ENCODE data around the gene MBL2.
A peak's percentile ranks its signal among the peaks of the same experiment; 100 is the strongest.

The MBL2 gene

GRCh38 chr10:52771534-52772445 lies 794 bp downstream of the MBL2 start:
- Histone ChIP-seq H3K79me2 (ENCODE audit: control insufficient read depth, insufficient read depth, low read length, poor library complexity) (no peaks in the 10 kb centered on the region), H3K9ac (ENCODE audit: low read length) (no peak overlapping the region)
- no CpG with 5 or more reads among the region's 8 CpGs for WGBS (ENCODE audit: extremely low coverage, insufficient coverage, insufficient read length)

DNA sequence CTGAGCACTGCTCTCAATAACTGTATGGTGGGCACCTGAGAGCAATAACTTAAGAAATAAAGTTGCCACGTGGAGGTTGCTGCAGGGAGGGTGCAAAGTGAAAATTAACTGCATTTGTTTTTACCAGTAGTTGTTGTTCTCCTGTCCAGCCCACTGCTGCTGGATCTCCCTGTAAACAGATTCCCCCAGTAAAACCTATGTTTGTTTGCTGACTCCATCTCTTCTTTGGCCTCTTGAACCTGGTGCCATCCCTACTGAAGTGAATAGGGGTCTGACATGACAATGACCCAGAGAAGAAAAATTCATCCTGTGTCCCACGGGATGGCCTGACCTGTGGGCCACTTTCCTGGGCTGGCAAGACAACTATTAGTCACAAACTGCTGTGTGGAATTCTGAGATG lies 1.7 kb downstream of the MBL2 start:
- Histone ChIP-seq H3K4ac (ENCODE audit: low read depth, low read length) (no peak overlapping the region), H3K4me2 (ENCODE audit: low read length) (no peak overlapping the region), H2BK12ac (ENCODE audit: low read length) (no peak overlapping the region), H3K27ac (ENCODE audit: low read depth, low read length) (no peak overlapping the region), H3K27me3 (ENCODE audit: insufficient read depth, low read length) (no peaks in the 10 kb centered on the region), H3K36me3 (ENCODE audit: control insufficient read depth in 1 of 2, insufficient read depth in 2 of 2, low read length in 2 of 2) (no peaks in the 10 kb centered on the region), H2BK120ac (ENCODE audit: insufficient read depth, low read length, poor library complexity) (no peak overlapping the region), H3K14ac (ENCODE audit: low read length) (no peak overlapping the region), H3K23ac (ENCODE audit: low read length) (no peak overlapping the region), H2AK5ac (ENCODE audit: low read length) (no peak overlapping the region), H4K8ac (ENCODE audit: low read depth, low read length) (no peak overlapping the region), H3K9me3 (ENCODE audit: insufficient read depth, low read depth, low read length) (no peaks in the 10 kb centered on the region), H3K18ac (ENCODE audit: low read length) (no peak overlapping the region), H3K4me3 (ENCODE audit: low read depth, low read length) (no peak overlapping the region), H3K4me1 (ENCODE audit: control insufficient read depth in 1 of 2, insufficient read depth in 2 of 2, low read length in 2 of 2) (no peaks in the 10 kb centered on the region), H4K12ac (ENCODE audit: low read depth, low read length) (no peak overlapping the region), H3K79me1 (ENCODE audit: low read length) (no peaks in the 10 kb centered on the region), H2AFZ (ENCODE audit: insufficient read depth, low read length, poor library complexity) (no peak overlapping the region), H4K91ac (ENCODE audit: low read depth, low read length) (no peak overlapping the region), H3K9ac (ENCODE audit: low read length) (no peak overlapping the region), H2BK5ac (ENCODE audit: low read depth, low read length, poor library complexity) (no peak overlapping the region), H3K79me2 (ENCODE audit: control insufficient read depth, insufficient read depth, low read length, poor library complexity) (no peaks in the 10 kb centered on the region)
- no CpG with 5 or more reads among the region's 2 CpGs for WGBS (ENCODE audit: extremely low coverage, insufficient coverage, insufficient read length)
- no peak for DNase-seq

More at GRCh38 chr10:52771534-52772445, 794 bp downstream of the MBL2 start:
- no peaks in the 10 kb centered on the region for H3K36me3 ChIP-seq (ENCODE audit: control insufficient read depth in 1 of 2, insufficient read depth in 2 of 2, low read length in 2 of 2)
- H2BK120ac ChIP-seq (ENCODE audit: insufficient read depth, low read length, poor library complexity) = no peak overlapping the region
- no peaks in the 10 kb centered on the region for H3K27me3 ChIP-seq (ENCODE audit: insufficient read depth, low read length)
- H3K9me3 ChIP-seq (ENCODE audit: insufficient read depth, low read depth, low read length) = no peaks in the 10 kb centered on the region
- no peak overlapping the region for H3K18ac ChIP-seq (ENCODE audit: low read length)
- H3K79me1 ChIP-seq (ENCODE audit: low read length) = no peaks in the 10 kb centered on the region
- peak in 1 of 2 donors; percentile 10 for DNase-seq
- no peak overlapping the region for H2AK5ac ChIP-seq (ENCODE audit: low read length)
- H2BK5ac ChIP-seq (ENCODE audit: low read depth, low read length, poor library complexity) = no peak overlapping the region
- H3K27ac ChIP-seq (ENCODE audit: low read depth, low read length) = no peak overlapping the region
- H3K23ac ChIP-seq (ENCODE audit: low read length) = no peak overlapping the region
- H2BK12ac ChIP-seq (ENCODE audit: low read length) = no peak overlapping the region
- H3K4ac ChIP-seq (ENCODE audit: low read depth, low read length) = no peak overlapping the region
- H2AFZ ChIP-seq (ENCODE audit: insufficient read depth, low read length, poor library complexity) = no peak overlapping the region
- H4K91ac ChIP-seq (ENCODE audit: low read depth, low read length) = no peak overlapping the region
- H3K4me1 ChIP-seq (ENCODE audit: control insufficient read depth in 1 of 2, insufficient read depth in 2 of 2, low read length in 2 of 2) = no peaks in the 10 kb centered on the region
- no peak overlapping the region for H3K14ac ChIP-seq (ENCODE audit: low read length)
- H4K12ac ChIP-seq (ENCODE audit: low read depth, low read length) = no peak overlapping the region
- H3K4me2 ChIP-seq (ENCODE audit: low read length) = no peak overlapping the region
- no peak overlapping the region for H4K8ac ChIP-seq (ENCODE audit: low read depth, low read length)
- H3K4me3 ChIP-seq (ENCODE audit: low read depth, low read length) = no peak overlapping the region

DNA sequence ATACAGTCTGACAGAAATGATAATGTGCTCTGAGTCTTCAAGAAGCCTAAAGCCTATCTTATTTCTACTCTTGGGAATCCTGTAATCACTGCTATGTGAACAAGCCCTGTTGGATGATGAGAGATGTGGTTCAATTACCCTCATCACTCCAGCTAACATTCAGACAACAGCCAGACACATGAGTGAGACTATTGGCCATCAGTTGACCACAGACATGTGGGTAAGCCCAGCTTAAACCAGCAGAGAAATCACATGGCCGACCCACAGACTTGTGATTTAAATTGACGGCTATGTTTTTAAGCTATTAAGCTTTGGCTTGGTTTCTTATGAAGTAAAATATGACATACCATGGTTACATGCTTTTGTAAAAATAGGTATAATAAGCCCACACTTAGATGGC lies 2.6 kb downstream of the MBL2 start:
- no peaks in the 10 kb centered on the region for H3K27me3 ChIP-seq (ENCODE audit: insufficient read depth, low read length)
- H3K4me3 ChIP-seq (ENCODE audit: low read depth, low read length) = no peak overlapping the region
- no peak overlapping the region for H2AK5ac ChIP-seq (ENCODE audit: low read length)
- H3K9ac ChIP-seq (ENCODE audit: low read length) = no peak overlapping the region
- no peak overlapping the region for H2BK120ac ChIP-seq (ENCODE audit: insufficient read depth, low read length, poor library complexity)
- no peak overlapping the region for H2BK12ac ChIP-seq (ENCODE audit: low read length)
- no peaks in the 10 kb centered on the region for H3K79me1 ChIP-seq (ENCODE audit: low read length)
- no peak overlapping the region for H3K23ac ChIP-seq (ENCODE audit: low read length)
- H3K14ac ChIP-seq (ENCODE audit: low read length) = no peak overlapping the region
- no peak overlapping the region for H4K91ac ChIP-seq (ENCODE audit: low read depth, low read length)
- H3K4me2 ChIP-seq (ENCODE audit: low read length) = no peak overlapping the region
- H3K9me3 ChIP-seq (ENCODE audit: insufficient read depth, low read depth, low read length) = no peaks in the 10 kb centered on the region
- no peak overlapping the region for H3K18ac ChIP-seq (ENCODE audit: low read length)
- no peak overlapping the region for H3K27ac ChIP-seq (ENCODE audit: low read depth, low read length)
- no peaks in the 10 kb centered on the region for H3K36me3 ChIP-seq (ENCODE audit: control insufficient read depth in 1 of 2, insufficient read depth in 2 of 2, low read length in 2 of 2)
- no peak overlapping the region for H2BK5ac ChIP-seq (ENCODE audit: low read depth, low read length, poor library complexity)
- H3K4me1 ChIP-seq (ENCODE audit: control insufficient read depth in 1 of 2, insufficient read depth in 2 of 2, low read length in 2 of 2) = no peaks in the 10 kb centered on the region
- H4K8ac ChIP-seq (ENCODE audit: low read depth, low read length) = no peak overlapping the region
- H2AFZ ChIP-seq (ENCODE audit: insufficient read depth, low read length, poor library complexity) = no peak overlapping the region
- WGBS (ENCODE audit: extremely low coverage, insufficient coverage, insufficient read length) = no CpG with 5 or more reads among the region's 2 CpGs
- DNase-seq = no peak
- no peak overlapping the region for H3K4ac ChIP-seq (ENCODE audit: low read depth, low read length)
- no peak overlapping the region for H4K12ac ChIP-seq (ENCODE audit: low read depth, low read length)
- H3K79me2 ChIP-seq (ENCODE audit: control insufficient read depth, insufficient read depth, low read length, poor library complexity) = no peaks in the 10 kb centered on the region

- Histone ChIP-seq H3K4me3 (ENCODE audit: low read depth, low read length) (no peak overlapping the region), H3K9me3 (ENCODE audit: insufficient read depth, low read depth, low read length) (no peaks in the 10 kb centered on the region), H2AFZ (ENCODE audit: insufficient read depth, low read length, poor library complexity) (no peak overlapping the region), H3K4ac (ENCODE audit: low read depth, low read length) (no peak overlapping the region), H3K79me2 (ENCODE audit: control insufficient read depth, insufficient read depth, low read length, poor library complexity) (no peaks in the 10 kb centered on the region), H3K4me2 (ENCODE audit: low read length) (no peak overlapping the region), H3K23ac (ENCODE audit: low read length) (no peak overlapping the region), H4K91ac (ENCODE audit: low read depth, low read length) (no peak overlapping the region), H3K36me3 (ENCODE audit: control insufficient read depth in 1 of 2, insufficient read depth in 2 of 2, low read length in 2 of 2) (no peaks in the 10 kb centered on the region), H3K27ac (ENCODE audit: low read depth, low read length) (no peak overlapping the region), H3K27me3 (ENCODE audit: insufficient read depth, low read length) (no peaks in the 10 kb centered on the region), H3K4me1 (ENCODE audit: control insufficient read depth in 1 of 2, insufficient read depth in 2 of 2, low read length in 2 of 2) (no peaks in the 10 kb centered on the region), H2BK120ac (ENCODE audit: insufficient read depth, low read length, poor library complexity) (no peak overlapping the region), H3K79me1 (ENCODE audit: low read length) (no peaks in the 10 kb centered on the region), H2AK5ac (ENCODE audit: low read length) (no peak overlapping the region), H2BK5ac (ENCODE audit: low read depth, low read length, poor library complexity) (no peak overlapping the region), H2BK12ac (ENCODE audit: low read length) (no peak overlapping the region), H3K18ac (ENCODE audit: low read length) (no peak overlapping the region), H4K8ac (ENCODE audit: low read depth, low read length) (no peak overlapping the region), H3K9ac (ENCODE audit: low read length) (no peak overlapping the region), H4K12ac (ENCODE audit: low read depth, low read length) (no peak overlapping the region), H3K14ac (ENCODE audit: low read length) (no peak overlapping the region)
- WGBS (ENCODE audit: extremely low coverage, insufficient coverage, insufficient read length) = no CpG with 5 or more reads among the region's 3 CpGs
- no peak for DNase-seq
Observed at GRCh38 chr10:52768001-52768532, 4.5 kb downstream of the MBL2 start.

Measured in trophoblast cell (in vitro differentiated cells and primary cell).